ENCODE data around the gene XRCC2.
"Not testable (repeated sequence)": the region's sequence is repeated elsewhere in the genome, so short reads cannot be mapped to it uniquely, and the experiment has no call there.

The XRCC2 gene

GRCh38 chr7:152647009-152647408 is 28.9 kb downstream of the XRCC2 start:
- no peak for DNase-seq (ENCODE audit: low read depth, low spot score)
- no peak overlapping the region for H3K4me3 ChIP-seq (ENCODE audit: low read depth, low read length)
- in situ Hi-C loops (cut with HindIII; ENCODE audit: low sequenced_read_pairs): no loop called here
- TF ChIP-seq CTCF (IDR thresholded peaks at IDR 0.05; ENCODE audit: low read depth, low read length): no peak

DNA sequence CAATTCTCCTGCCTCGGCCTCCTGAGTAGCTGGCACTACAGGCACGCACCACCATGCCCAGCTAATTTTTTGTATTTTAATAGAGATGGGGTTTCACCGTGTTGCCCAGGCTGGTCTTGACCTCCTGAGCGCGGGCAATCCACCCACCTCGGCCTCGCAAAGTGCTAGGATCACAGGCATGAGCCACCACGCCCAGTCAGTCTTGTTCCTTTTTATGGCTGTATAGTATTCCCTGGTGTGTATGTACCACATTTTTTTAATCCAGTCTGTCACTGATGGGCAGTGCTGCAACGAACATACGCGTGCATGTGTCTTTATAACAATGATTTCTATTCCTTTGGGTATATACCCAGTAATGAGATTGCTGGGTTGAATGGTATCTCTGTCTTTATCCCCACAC is 29.4 kb downstream of the XRCC2 start:
- DNase-seq (ENCODE audit: low read depth, low spot score); H3K4me3 ChIP-seq (ENCODE audit: low read depth, low read length); in situ Hi-C loops (cut with HindIII; ENCODE audit: low sequenced_read_pairs): not testable (repeated sequence)

- no peak for DNase-seq (ENCODE audit: low read depth, low spot score)
- in situ Hi-C loops (cut with HindIII; ENCODE audit: low sequenced_read_pairs): no loop called here
- H3K4me3 ChIP-seq (ENCODE audit: low read depth, low read length): no peak overlapping the region
- no peak for TF ChIP-seq CTCF (IDR thresholded peaks at IDR 0.05; ENCODE audit: low read depth, low read length)
Measured at GRCh38 chr7:152643979-152644559, 31.9 kb downstream of the XRCC2 start.

GRCh38 chr7:152641384-152641783 is 34.6 kb downstream of the XRCC2 start:
- in situ Hi-C loops (cut with HindIII; ENCODE audit: low sequenced_read_pairs): no loop called here
- no peak for DNase-seq (ENCODE audit: low read depth, low spot score)
- H3K4me3 ChIP-seq (ENCODE audit: low read depth, low read length): no peak overlapping the region
- TF ChIP-seq CTCF (IDR thresholded peaks at IDR 0.05; ENCODE audit: low read depth, low read length): no peak

- no peak for TF ChIP-seq CTCF (IDR thresholded peaks at IDR 0.05; ENCODE audit: low read depth, low read length)
- in situ Hi-C loops (cut with HindIII; ENCODE audit: low sequenced_read_pairs): no loop called here
- no peak overlapping the region for H3K4me3 ChIP-seq (ENCODE audit: low read depth, low read length)
- no peak for DNase-seq (ENCODE audit: low read depth, low spot score)
Measured at GRCh38 chr7:152640829-152641228, 35.1 kb downstream of the XRCC2 start.

- in situ Hi-C loops (cut with HindIII; ENCODE audit: low sequenced_read_pairs): no loop called here
- H3K4me3 ChIP-seq (ENCODE audit: low read depth, low read length): no peak overlapping the region
- no peak for TF ChIP-seq CTCF (IDR thresholded peaks at IDR 0.05; ENCODE audit: low read depth, low read length)
- no peak for DNase-seq (ENCODE audit: low read depth, low spot score)
Measured at GRCh38 chr7:152637920-152638580, 37.9 kb downstream of the XRCC2 start.

DNA sequence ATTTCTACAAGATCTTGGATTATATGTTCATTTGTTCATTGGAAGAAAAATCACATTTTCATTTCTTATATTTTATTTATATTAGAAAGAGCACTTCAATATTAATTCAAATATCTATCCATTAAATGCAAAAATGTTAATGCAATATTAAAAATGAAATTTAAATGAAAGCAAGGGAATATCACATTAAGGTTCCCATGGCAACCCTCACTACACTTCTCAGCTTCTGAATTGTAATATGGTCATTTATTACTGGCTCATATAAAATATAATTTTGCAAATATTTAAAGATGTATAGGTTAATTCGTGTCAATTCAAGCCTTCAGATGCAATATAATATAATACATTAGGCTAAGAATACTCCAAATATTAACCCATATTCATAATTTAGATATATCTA is 38.8 kb downstream of the XRCC2 start:
- DNase-seq (ENCODE audit: low read depth, low spot score): no peak
- in situ Hi-C loops (cut with HindIII; ENCODE audit: low sequenced_read_pairs): no loop called here

More for the DNA sequence above, 38.8 kb downstream of the XRCC2 start:
- H3K4me3 ChIP-seq (ENCODE audit: low read depth, low read length): no peak overlapping the region
- no peak for TF ChIP-seq CTCF (IDR thresholded peaks at IDR 0.05; ENCODE audit: low read depth, low read length)
